ENCODE data around the gene PTCD2. TPM values are rescaled to one million over a fixed set of nuclear protein-coding genes. Genes with fewer than 3 reads are reported as not detected.
A peak's percentile ranks its signal among the peaks of the same experiment; 100 is the strongest.

The PTCD2 gene
- total RNA-seq (9.5 and 15.9 TPM in 2 replicates), polyA plus RNA-seq (10.3 and 13.4 TPM in 2 replicates), polyA minus RNA-seq (ENCODE audit: low replicate concordance) (2.1 and 13.8 TPM in 2 replicates)
- 7.2 and 8.6 TPM in 2 replicates for polyA plus RNA-seq (2012)

GRCh38 chr5:72319976-72320752 lies at the start of gene PTCD2, which contains the start of gene MRPS27:
PTCD2 (plus strand) TSS chr5:72320373; CDS start chr5:72320383, 10 bp downstream.
MRPS27 (minus strand) TSS chr5:72320240; CDS start chr5:72320221, 19 bp downstream.
- no peaks in the 10 kb centered on the region for H3K9me3 ChIP-seq (ENCODE audit: control insufficient read depth, insufficient read depth, low read depth, low read length)
- peak within 1 kb of the TSS; percentile 55 to 93 (median 66) for H3K4me3 ChIP-seq (replicated peaks in 1 of 4; ENCODE audit: control extremely low read depth in 1 of 4, insufficient read depth in 1 of 4, low read depth in 3 of 4, low read length in 4 of 4)
- peak within 1 kb of the TSS; percentile 93 for H3K4me2 ChIP-seq (ENCODE audit: extremely low read depth, insufficient read depth, low read length)
- H3K27me3 ChIP-seq (ENCODE audit: control insufficient read depth, insufficient read depth, low read length), result no peaks in the 10 kb centered on the region
- H3K79me2 ChIP-seq (ENCODE audit: control insufficient read depth, insufficient read depth, low read length), result peaks cover 29% of the 10 kb centered on the region
- no peaks in the 10 kb centered on the region for H3K4me1 ChIP-seq (ENCODE audit: control insufficient read depth, extremely low read depth, insufficient read depth, low read length)
- H3K9ac ChIP-seq (ENCODE audit: insufficient read depth, low read length), result peak within 1 kb of the TSS; percentile 61
- TF ChIP-seq EZH2 (IDR thresholded peaks at IDR 0.05; ENCODE audit: low read length, missing control alignments), result no peak
- TF ChIP-seq, protein P1, sequence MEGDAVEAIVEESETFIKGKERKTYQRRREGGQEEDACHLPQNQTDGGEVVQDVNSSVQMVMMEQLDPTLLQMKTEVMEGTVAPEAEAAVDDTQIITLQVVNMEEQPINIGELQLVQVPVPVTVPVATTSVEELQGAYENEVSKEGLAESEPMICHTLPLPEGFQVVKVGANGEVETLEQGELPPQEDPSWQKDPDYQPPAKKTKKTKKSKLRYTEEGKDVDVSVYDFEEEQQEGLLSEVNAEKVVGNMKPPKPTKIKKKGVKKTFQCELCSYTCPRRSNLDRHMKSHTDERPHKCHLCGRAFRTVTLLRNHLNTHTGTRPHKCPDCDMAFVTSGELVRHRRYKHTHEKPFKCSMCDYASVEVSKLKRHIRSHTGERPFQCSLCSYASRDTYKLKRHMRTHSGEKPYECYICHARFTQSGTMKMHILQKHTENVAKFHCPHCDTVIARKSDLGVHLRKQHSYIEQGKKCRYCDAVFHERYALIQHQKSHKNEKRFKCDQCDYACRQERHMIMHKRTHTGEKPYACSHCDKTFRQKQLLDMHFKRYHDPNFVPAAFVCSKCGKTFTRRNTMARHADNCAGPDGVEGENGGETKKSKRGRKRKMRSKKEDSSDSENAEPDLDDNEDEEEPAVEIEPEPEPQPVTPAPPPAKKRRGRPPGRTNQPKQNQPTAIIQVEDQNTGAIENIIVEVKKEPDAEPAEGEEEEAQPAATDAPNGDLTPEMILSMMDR (conservative IDR thresholded peaks at IDR 0.05 in 1 of 2, IDR thresholded peaks at IDR 0.05 in 1 of 2; ENCODE audit: low read depth in 1 of 2, low read length in 2 of 2), result peak in 1 of 2 donors; percentile 37
- DNase-seq (ENCODE audit: low read depth in 2 of 2), result peak; percentile 99 to 100
- no peaks in the 10 kb centered on the region for H4K20me1 ChIP-seq (ENCODE audit: control insufficient read depth, extremely low read depth, insufficient read depth, low read length)
- no peaks in the 10 kb centered on the region for H3K36me3 ChIP-seq (ENCODE audit: control insufficient read depth, insufficient read depth, low read length)
- H3K27ac ChIP-seq (ENCODE audit: insufficient read depth, low read length), result peak within 1 kb of the TSS; percentile 78
- peak within 1 kb of the TSS; percentile 96 for H2AFZ ChIP-seq (ENCODE audit: low read length)

DNA sequence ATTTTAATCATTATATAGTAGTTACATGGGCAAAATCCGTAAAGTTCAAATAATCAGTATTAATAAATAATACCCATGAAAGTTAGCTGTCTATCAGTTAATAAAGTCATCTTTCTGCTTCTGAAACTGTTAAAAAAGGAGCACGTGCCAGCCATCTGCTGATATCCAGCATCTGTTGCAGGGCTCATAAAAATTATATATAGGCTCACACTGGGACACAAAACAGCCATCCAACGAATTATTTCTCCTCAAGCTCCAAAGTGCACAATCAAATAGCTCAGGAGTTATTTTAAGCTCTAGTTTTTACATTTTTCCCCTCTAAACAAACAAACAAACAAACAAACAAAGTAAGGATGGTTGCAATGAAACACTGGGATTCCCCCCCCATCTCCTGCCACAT lies 48.5 kb upstream of the PTCD2 start:
- Histone ChIP-seq H2AFZ (ENCODE audit: low read length) (no peak overlapping the region), H3K9me3 (ENCODE audit: control insufficient read depth, insufficient read depth, low read depth, low read length) (no peaks in the 10 kb centered on the region), H3K27ac (ENCODE audit: insufficient read depth, low read length) (no peak overlapping the region), H3K27me3 (ENCODE audit: control insufficient read depth, insufficient read depth, low read length) (no peaks in the 10 kb centered on the region), H3K4me3 (replicated peaks in 1 of 4; ENCODE audit: control extremely low read depth in 1 of 4, insufficient read depth in 1 of 4, low read depth in 3 of 4, low read length in 4 of 4) (no peak overlapping the region), H3K79me2 (ENCODE audit: control insufficient read depth, insufficient read depth, low read length) (peaks cover 2% of the 10 kb centered on the region), H3K4me2 (ENCODE audit: extremely low read depth, insufficient read depth, low read length) (no peak overlapping the region), H3K4me1 (ENCODE audit: control insufficient read depth, extremely low read depth, insufficient read depth, low read length) (no peaks in the 10 kb centered on the region), H3K36me3 (ENCODE audit: control insufficient read depth, insufficient read depth, low read length) (no peaks in the 10 kb centered on the region), H3K9ac (ENCODE audit: insufficient read depth, low read length) (no peak overlapping the region), H4K20me1 (ENCODE audit: control insufficient read depth, extremely low read depth, insufficient read depth, low read length) (no peaks in the 10 kb centered on the region)
- DNase-seq (ENCODE audit: low read depth in 2 of 2), result no peak
- TF ChIP-seq EZH2 (IDR thresholded peaks at IDR 0.05; ENCODE audit: low read length, missing control alignments), result no peak
- TF ChIP-seq, protein P1 (conservative IDR thresholded peaks at IDR 0.05 in 1 of 2, IDR thresholded peaks at IDR 0.05 in 1 of 2; ENCODE audit: low read depth in 1 of 2, low read length in 2 of 2), result no peak

DNA sequence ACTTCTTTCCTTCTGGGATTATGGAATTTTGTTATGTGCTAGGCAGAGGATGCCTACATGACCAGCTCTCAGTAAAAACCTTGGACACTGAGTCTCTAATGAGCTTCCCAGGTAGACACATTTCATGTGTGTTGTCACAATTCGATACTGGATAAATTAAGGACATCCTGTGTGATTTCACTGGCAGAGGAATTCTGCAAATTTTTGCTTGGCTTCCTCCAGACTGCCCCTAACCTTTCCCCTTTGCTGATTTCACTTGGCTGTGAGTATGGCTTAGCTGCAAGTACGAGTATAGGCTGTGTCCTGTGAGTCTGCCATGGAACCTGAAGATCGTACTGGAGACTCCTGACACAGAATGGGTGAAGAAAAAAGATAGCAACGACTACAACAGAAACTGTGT lies 47.8 kb upstream of the PTCD2 start:
- Histone ChIP-seq H3K27ac (ENCODE audit: insufficient read depth, low read length) (no peak overlapping the region), H3K27me3 (ENCODE audit: control insufficient read depth, insufficient read depth, low read length) (no peaks in the 10 kb centered on the region), H3K9me3 (ENCODE audit: control insufficient read depth, insufficient read depth, low read depth, low read length) (no peaks in the 10 kb centered on the region), H3K9ac (ENCODE audit: insufficient read depth, low read length) (no peak overlapping the region), H3K4me2 (ENCODE audit: extremely low read depth, insufficient read depth, low read length) (no peak overlapping the region), H3K4me3 (replicated peaks in 1 of 4; ENCODE audit: control extremely low read depth in 1 of 4, insufficient read depth in 1 of 4, low read depth in 3 of 4, low read length in 4 of 4) (no peak overlapping the region), H3K4me1 (ENCODE audit: control insufficient read depth, extremely low read depth, insufficient read depth, low read length) (no peaks in the 10 kb centered on the region), H3K79me2 (ENCODE audit: control insufficient read depth, insufficient read depth, low read length) (peaks cover 2% of the 10 kb centered on the region), H2AFZ (ENCODE audit: low read length) (no peak overlapping the region), H4K20me1 (ENCODE audit: control insufficient read depth, extremely low read depth, insufficient read depth, low read length) (no peaks in the 10 kb centered on the region), H3K36me3 (ENCODE audit: control insufficient read depth, insufficient read depth, low read length) (no peaks in the 10 kb centered on the region)
- no peak for TF ChIP-seq EZH2 (IDR thresholded peaks at IDR 0.05; ENCODE audit: low read length, missing control alignments)
- TF ChIP-seq, protein P1 (conservative IDR thresholded peaks at IDR 0.05 in 1 of 2, IDR thresholded peaks at IDR 0.05 in 1 of 2; ENCODE audit: low read depth in 1 of 2, low read length in 2 of 2), result no peak
- no peak for DNase-seq (ENCODE audit: low read depth in 2 of 2)
